Transverse colon (tissue), 4 donors: ENCODE measurements around the gene CEP63. TPM values are rescaled to one million over a fixed set of nuclear protein-coding genes. Genes with fewer than 3 reads are reported as not detected.

Source experiments
- DNase-seq: peaks from one replicate; pipeline ENCODE4 v3.0.0-alpha.2; 2019
- H3K27ac ChIP-seq, 4 donors: fragments of 200-600 bp; sonication (generic); 2 replicates each; pipeline ENCODE4 v1.5.1; 2016 to 2018; ENCODE audit warnings: inconsistent platforms in 4 of 4
- H3K27me3 ChIP-seq: fragments of 200-600 bp; sonication (generic); 2 replicates; pipeline ENCODE4 v1.5.1; 2017; ENCODE audit warnings: inconsistent platforms
- H3K36me3 ChIP-seq, 4 donors: fragments of 200-600 bp; sonication (generic); 2 replicates each; pipeline ENCODE4 v1.5.1; 2017 to 2019; ENCODE audit warnings: inconsistent platforms in 4 of 4
- H3K4me1 ChIP-seq, 4 donors: fragments of 200-600 bp; sonication (generic); 2 replicates each; pipeline ENCODE4 v1.5.1; 2017 to 2020; ENCODE audit warnings: inconsistent platforms in 4 of 4
- H3K4me3 ChIP-seq, 4 donors: fragments of 200-600 bp; sonication (generic); 1 replicate in 1 of 4; 2 replicates in 3 of 4; pipeline versions ENCODE4 v1.5.1 to v1.6.1; 2017 to 2019; ENCODE audit warnings: inconsistent platforms in 4 of 4
- H3K9me3 ChIP-seq, 2 donors: fragments of 200-600 bp; sonication (generic); 2 replicates each; pipeline ENCODE4 v1.5.1; 2017 to 2019; ENCODE audit warnings: inconsistent platforms in 2 of 2
- EP300 ChIP-seq: sonication (generic); formaldehyde crosslinking; IDR thresholded peaks from one replicate; pipeline ENCODE4 v1.6.1; 2017; ENCODE audit warnings: antibody characterized with exemption, low read depth
- POLR2A ChIP-seq: fragments of 450-650 bp; IDR thresholded peaks from one replicate; pipeline ENCODE4 v1.6.1; 2016; ENCODE audit warnings: antibody characterized with exemption, mild to moderate bottlenecking, moderate library complexity
- POLR2AphosphoS5 ChIP-seq, 3 donors: sonication (generic); formaldehyde crosslinking; IDR thresholded peaks; one replicate each; pipeline ENCODE4 v1.6.1; 2016; ENCODE audit warnings: antibody characterized with exemption in 3 of 3
- WGBS, 2 donors: methylation state at CpG; one replicate each; pipeline ENCODE4 v1.1.5; 2018; ENCODE audit warnings: low coverage in 1 of 2; 5-methylcytosine and 5-hydroxymethylcytosine counted together
- in situ Hi-C, 4 donors: fragments of 200-750 bp; cut with MboI; loops; one replicate each; pipeline versions ENCODE4 v1.15.0 to v1.15.1; 2017; ENCODE audit warnings: low sequenced_read_pairs in 3 of 4, low pct_ligation_motif_present in 1 of 4, low pct_unique_long_range_greater_than_20kb in 1 of 4
- intact Hi-C: fragments of 100-400 bp; cut with DNase I; formaldehyde crosslinking; loops from one replicate; pipeline ENCODE4 v1.15.1; 2023; ENCODE audit warnings: low total_unique reads
- total RNA-seq, 4 donors: library from RNA; depleted of rRNA; stranded (reverse); fragments of >200 nt; gene quantifications; one replicate each; pipeline ENCODE4 v1.1.0, GENCODE V29; 2016
- TF ChIP-seq, protein P1 (sequence below), 5 experiments: fragments of 200-600 bp in 3 of 5; fragments of 450-650 bp in 2 of 5; sonication (generic) in 3 of 5; IDR thresholded peaks; 1 replicate in 2 of 5; 2 replicates in 3 of 5; pipeline ENCODE4 v1.5.1; 2016 to 2017; ENCODE audit warnings: antibody characterized with exemption in 5 of 5, inconsistent platforms in 3 of 5, mild to moderate bottlenecking in 2 of 5, moderate library complexity in 1 of 5

CEP63 gene
- total RNA-seq, 4 donors from 2014 or later, result 12.1 to 29.2 (median 16.9) TPM

DNA sequence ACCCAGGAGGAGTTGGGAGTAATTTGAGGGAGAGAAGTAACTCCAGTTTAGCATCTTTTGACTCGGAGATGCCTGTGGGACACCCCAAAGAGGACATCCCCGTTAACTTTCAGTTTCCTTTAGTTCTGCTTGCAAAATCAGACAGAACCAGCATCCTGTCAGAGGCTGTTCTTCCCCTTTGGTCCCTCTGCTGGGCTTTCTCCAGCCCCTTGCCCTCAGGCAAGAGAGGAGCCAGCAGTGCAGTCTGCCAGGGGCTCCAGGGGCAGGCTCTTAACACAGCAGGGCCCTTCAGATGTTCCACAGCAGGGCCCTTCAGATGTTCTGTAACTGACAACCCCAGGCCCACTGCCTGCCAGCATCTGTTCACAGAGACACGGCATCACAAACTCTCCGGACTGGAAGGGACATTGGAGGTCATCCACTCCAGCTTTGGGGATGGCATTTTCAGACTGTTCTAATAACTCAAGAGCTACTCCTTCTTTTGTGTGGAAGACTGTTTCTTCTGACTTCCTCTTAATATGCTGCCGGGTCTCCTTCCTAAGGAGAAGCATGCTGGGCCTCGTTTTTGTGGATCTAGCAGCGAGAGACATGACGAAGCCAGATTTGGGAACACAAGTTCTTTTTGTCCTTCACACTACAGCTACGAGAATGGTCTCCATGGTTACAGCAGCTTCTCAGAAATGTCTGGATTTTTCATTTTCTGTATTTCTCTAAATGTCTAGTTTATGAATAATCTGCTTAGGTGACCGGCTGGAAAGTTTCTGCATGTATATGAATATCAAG, 113.1 kb downstream of the CEP63 start:
- Histone ChIP-seq H3K27me3 (no peaks in the 10 kb centered on the region), H3K36me3 (no peaks in the 10 kb centered on the region), H3K27ac (no peak overlapping the region), H3K4me3 (no peak overlapping the region), H3K4me1 (peaks cover 0 to 2% (median 0%) of the 10 kb centered on the region in 4 donors), H3K9me3 (no peaks in the 10 kb centered on the region)
- intact Hi-C loops (no loop called here), in situ Hi-C loops (loop anchor here in 1 of 4 donors (10.0 kb wide), 1 partner anchor 1296 kb away; no protein-coding TSS in a partner anchor)
- no peak for DNase-seq
- WGBS, 2 donors, result 75 to 79% methylated on average over 7 to 10 of the region's 10 CpGs
- TF ChIP-seq EP300, result no peak
- TF ChIP-seq, protein P1, sequence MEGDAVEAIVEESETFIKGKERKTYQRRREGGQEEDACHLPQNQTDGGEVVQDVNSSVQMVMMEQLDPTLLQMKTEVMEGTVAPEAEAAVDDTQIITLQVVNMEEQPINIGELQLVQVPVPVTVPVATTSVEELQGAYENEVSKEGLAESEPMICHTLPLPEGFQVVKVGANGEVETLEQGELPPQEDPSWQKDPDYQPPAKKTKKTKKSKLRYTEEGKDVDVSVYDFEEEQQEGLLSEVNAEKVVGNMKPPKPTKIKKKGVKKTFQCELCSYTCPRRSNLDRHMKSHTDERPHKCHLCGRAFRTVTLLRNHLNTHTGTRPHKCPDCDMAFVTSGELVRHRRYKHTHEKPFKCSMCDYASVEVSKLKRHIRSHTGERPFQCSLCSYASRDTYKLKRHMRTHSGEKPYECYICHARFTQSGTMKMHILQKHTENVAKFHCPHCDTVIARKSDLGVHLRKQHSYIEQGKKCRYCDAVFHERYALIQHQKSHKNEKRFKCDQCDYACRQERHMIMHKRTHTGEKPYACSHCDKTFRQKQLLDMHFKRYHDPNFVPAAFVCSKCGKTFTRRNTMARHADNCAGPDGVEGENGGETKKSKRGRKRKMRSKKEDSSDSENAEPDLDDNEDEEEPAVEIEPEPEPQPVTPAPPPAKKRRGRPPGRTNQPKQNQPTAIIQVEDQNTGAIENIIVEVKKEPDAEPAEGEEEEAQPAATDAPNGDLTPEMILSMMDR (IDR thresholded peaks at IDR 0.05), result no peak
- no peak for TF ChIP-seq POLR2AphosphoS5 (IDR thresholded peaks at IDR 0.05)
- no peak for TF ChIP-seq POLR2A

DNA sequence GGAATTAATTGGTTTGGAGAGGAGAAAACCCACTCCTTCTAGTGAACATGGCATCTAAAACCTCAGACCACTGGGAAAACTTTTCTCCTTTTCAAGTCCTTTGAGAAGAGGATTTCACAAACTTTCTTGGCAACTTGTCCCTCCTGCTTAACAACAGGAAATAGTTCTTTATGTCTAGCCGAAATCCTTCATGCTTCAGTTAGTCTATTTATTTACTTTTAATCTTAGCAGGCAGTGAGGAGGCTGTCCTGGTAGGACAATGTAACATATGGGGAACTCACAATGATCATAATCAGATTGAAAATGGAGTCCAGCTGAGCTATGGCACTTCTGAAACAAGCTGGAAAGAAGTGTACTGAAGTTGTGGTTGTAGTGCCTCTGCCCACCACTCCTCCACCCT, 114.3 kb downstream of the CEP63 start:
- Histone ChIP-seq H3K9me3 (no peaks in the 10 kb centered on the region), H3K4me3 (no peak overlapping the region), H3K27me3 (no peaks in the 10 kb centered on the region), H3K36me3 (no peaks in the 10 kb centered on the region), H3K27ac (no peak overlapping the region), H3K4me1 (peaks cover 0 to 2% (median 0%) of the 10 kb centered on the region in 4 donors)
- in situ Hi-C loops, result loop anchor here in 1 of 4 donors (25.0 kb wide), 1 partner anchor 1287 kb away; no protein-coding TSS in a partner anchor
- DNase-seq, result no peak
- intact Hi-C loops, result loop anchor here (2.0 to 10.0 kb wide), 2 partner anchors 155 to 1295 kb away; no protein-coding TSS in a partner anchor
- no peak for TF ChIP-seq POLR2A
- no peak for TF ChIP-seq EP300
- no peak for TF ChIP-seq POLR2AphosphoS5 (IDR thresholded peaks at IDR 0.05)
- TF ChIP-seq, protein P1 (IDR thresholded peaks at IDR 0.05), result no peak
- 17 to 23% methylated on average over 1 of the region's 1 CpG for WGBS, 2 donors

DNA sequence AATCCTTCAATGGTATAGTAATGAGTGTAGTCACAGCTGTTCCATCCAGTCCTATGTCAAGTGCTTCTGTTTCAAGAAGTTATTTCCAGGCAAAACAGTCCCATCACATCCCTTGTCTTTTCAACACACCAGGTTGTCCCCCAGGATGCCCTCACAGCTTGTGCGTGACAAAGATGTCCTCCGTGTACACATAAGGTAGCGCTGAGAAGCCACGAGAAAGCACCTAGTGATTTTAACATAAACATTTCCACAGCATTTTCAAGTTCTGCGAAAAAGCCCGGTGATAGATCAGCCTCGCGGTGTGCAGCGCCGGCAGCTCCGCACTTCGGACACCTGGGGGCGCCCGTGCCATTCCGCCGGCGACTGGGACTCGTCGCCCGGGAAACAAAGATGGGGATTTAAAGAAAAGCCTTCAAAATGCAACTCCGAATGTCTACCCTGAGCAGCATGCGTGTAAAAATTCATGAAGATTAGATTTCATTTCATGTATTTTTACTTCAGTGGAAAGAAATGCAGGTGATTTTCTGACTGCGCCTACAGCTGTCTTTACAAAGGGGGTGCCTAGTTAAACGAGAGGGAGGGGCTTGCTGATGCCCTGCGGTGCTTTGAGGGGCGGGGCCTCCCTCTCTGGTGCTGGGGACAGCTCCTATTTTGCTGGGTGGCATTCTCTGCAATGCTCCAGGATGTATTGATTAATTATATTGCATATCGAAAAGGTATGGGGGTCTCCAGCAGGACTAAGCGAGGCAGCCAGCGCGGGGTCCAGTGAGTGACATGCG, 115.0 kb downstream of the CEP63 start:
- DNase-seq, result peak; percentile 44
- intact Hi-C loops, result loop anchor here (2.0 to 10.0 kb wide), 2 partner anchors 154 to 1294 kb away; no protein-coding TSS in a partner anchor
- WGBS, 2 donors, result 12 to 24% methylated on average over 5 to 31 of the region's 31 CpGs
- H3K4me3 ChIP-seq, result no peak overlapping the region
- H3K4me1 ChIP-seq, result peaks cover 0 to 2% (median 0%) of the 10 kb centered on the region in 4 donors
- no peak overlapping the region for H3K27ac ChIP-seq
- no peaks in the 10 kb centered on the region for H3K9me3 ChIP-seq
- no peak for TF ChIP-seq POLR2AphosphoS5 (IDR thresholded peaks at IDR 0.05)
- TF ChIP-seq, protein P1 (IDR thresholded peaks at IDR 0.05), result peak; percentile 80 to 96 (median 92)
- no peaks in the 10 kb centered on the region for H3K27me3 ChIP-seq
- H3K36me3 ChIP-seq, result no peaks in the 10 kb centered on the region
- in situ Hi-C loops, result loop anchor here in 1 of 4 donors (25.0 kb wide), 1 partner anchor 1286 kb away; no protein-coding TSS in a partner anchor
